CD14-positive monocyte (primary cell): Measurements from ENCODE around the gene OLFML3. TPM values are rescaled to one million over a fixed set of nuclear protein-coding genes. Genes with fewer than 3 reads are reported as not detected.

Experiments
- DNase-seq, 3 donors: peaks; one replicate each; pipeline ENCODE4 v3.0.0-alpha.2; 2011 to 2022
- H2AFZ ChIP-seq: 2 replicates; pipeline ENCODE4 v1.6.0; 2012; ENCODE audit warnings: mild to moderate bottlenecking, low read depth, low read length, inconsistent platforms; ENCODE audit not compliant: insufficient read depth, poor library complexity, severe bottlenecking
- H3K27ac ChIP-seq, 2 donors: 1 replicate in 1 of 2; 2 replicates in 1 of 2; pipeline ENCODE4 v1.5.1; 2012 to 2013; ENCODE audit warnings: low read length in 2 of 2, control low read depth in 1 of 2, inconsistent platforms in 1 of 2, low read depth in 1 of 2, mild to moderate bottlenecking in 1 of 2
- H3K27me3 ChIP-seq, 2 donors: one replicate each; pipeline versions ENCODE4 v1.6.0 to v1.6.1; 2011 to 2013; ENCODE audit warnings: low read length in 2 of 2; ENCODE audit not compliant: control insufficient read depth in 2 of 2, insufficient read depth in 2 of 2
- H3K36me3 ChIP-seq, 2 donors: replicated peaks in 1 of 2; 1 replicate in 1 of 2; 2 replicates in 1 of 2; pipeline versions ENCODE4 v1.5.1 to v1.6.1; 2012 to 2013; ENCODE audit warnings: low read length in 2 of 2, control low read depth in 1 of 2, inconsistent platforms in 1 of 2, mild to moderate bottlenecking in 1 of 2; ENCODE audit not compliant: insufficient read depth in 2 of 2, control insufficient read depth in 1 of 2
- H3K4me1 ChIP-seq, 2 donors: 1 replicate in 1 of 2; 2 replicates in 1 of 2; pipeline versions ENCODE4 v1.5.1 to v1.6.1; 2012 to 2013; ENCODE audit warnings: low read length in 2 of 2, control low read depth in 1 of 2, inconsistent platforms in 1 of 2, mild to moderate bottlenecking in 1 of 2, moderate library complexity in 1 of 2; ENCODE audit not compliant: insufficient read depth in 2 of 2, control insufficient read depth in 1 of 2
- H3K4me2 ChIP-seq: replicated peaks from 2 replicates; pipeline ENCODE3; 2012; ENCODE audit warnings: low read length, moderate library complexity, mild to moderate bottlenecking; ENCODE audit not compliant: poor library complexity, severe bottlenecking; ENCODE audit errors: extremely low read depth
- H3K4me3 ChIP-seq, 3 experiments: fragments of 200-600 bp in 1 of 3; sonication (generic) in 1 of 3; replicated peaks in 1 of 3; 1 replicate in 2 of 3; 2 replicates in 1 of 3; pipeline ENCODE4 v1.5.1; 2011 to 2013; ENCODE audit warnings: low read length in 3 of 3, mild to moderate bottlenecking in 3 of 3, control low read depth in 2 of 3, low read depth in 2 of 3, inconsistent platforms in 1 of 3, moderate library complexity in 1 of 3
- H3K79me2 ChIP-seq: 2 replicates; pipeline ENCODE4 v1.6.0; 2012; ENCODE audit warnings: mild to moderate bottlenecking, control low read depth, inconsistent platforms, low read length, moderate library complexity; ENCODE audit not compliant: insufficient read depth
- H3K9ac ChIP-seq: 2 replicates; pipeline ENCODE4 v1.6.0; 2017; ENCODE audit warnings: low read length, mild to moderate bottlenecking; ENCODE audit not compliant: insufficient read depth, poor library complexity, severe bottlenecking
- H3K9me3 ChIP-seq, 2 donors: replicated peaks in 1 of 2; 1 replicate in 1 of 2; 2 replicates in 1 of 2; pipeline versions ENCODE4 v1.5.1 to v1.6.1; 2012 to 2013; ENCODE audit warnings: low read length in 2 of 2, control low read depth in 1 of 2; ENCODE audit not compliant: control insufficient read depth in 1 of 2, insufficient read depth in 1 of 2
- H4K20me1 ChIP-seq: 2 replicates; pipeline ENCODE4 v1.6.0; 2012; ENCODE audit warnings: mild to moderate bottlenecking, low read length, control low read depth, moderate library complexity; ENCODE audit not compliant: insufficient read depth
- H3K27ac Mint-ChIP-seq, 7 donors: one replicate each; pipeline ENCODE4 v1.8.0; 2020; ENCODE audit warnings: mild to moderate bottlenecking in 7 of 7, mixed read lengths in 7 of 7, moderate library complexity in 6 of 7, inconsistent platforms in 2 of 7
- H3K27me3 Mint-ChIP-seq, 3 donors: one replicate each; pipeline ENCODE4 v1.8.0; 2021 to 2022; ENCODE audit warnings: low read depth in 3 of 3, mild to moderate bottlenecking in 3 of 3, mixed read lengths in 3 of 3, moderate library complexity in 3 of 3, inconsistent platforms in 1 of 3
- H3K36me3 Mint-ChIP-seq, 2 donors: one replicate each; pipeline ENCODE4 v1.8.0; 2020; ENCODE audit warnings: mixed read lengths in 2 of 2, inconsistent platforms in 1 of 2, mild to moderate bottlenecking in 1 of 2
- H3K4me1 Mint-ChIP-seq: one replicate; pipeline ENCODE4 v1.8.0; 2020; ENCODE audit warnings: mild to moderate bottlenecking, mixed read lengths
- H3K4me3 Mint-ChIP-seq, 2 donors: one replicate each; pipeline ENCODE4 v1.8.0; 2020; ENCODE audit warnings: mild to moderate bottlenecking in 2 of 2, mixed read lengths in 2 of 2, moderate library complexity in 1 of 2
- H3K9me3 Mint-ChIP-seq, 7 donors: one replicate each; pipeline ENCODE4 v1.8.0; 2020 to 2022; ENCODE audit warnings: mixed read lengths in 7 of 7, mild to moderate bottlenecking in 6 of 7, moderate library complexity in 6 of 7, inconsistent platforms in 2 of 7
- CTCF ChIP-seq: fragments of 200-600 bp; IDR thresholded peaks from one replicate; pipeline ENCODE4 v1.8.0; 2022; ENCODE audit warnings: antibody characterized with exemption, mild to moderate bottlenecking
- WGBS: methylation state at CpG from one replicate; pipeline ENCODE4 v1.1.5; 2013; ENCODE audit warnings: missing lambda C conversion rate; ENCODE audit not compliant: insufficient coverage; 5-methylcytosine and 5-hydroxymethylcytosine counted together
- intact Hi-C, 2 donors: fragments of 100-400 bp; cut with micrococcal nuclease; formaldehyde crosslinking; loops; one replicate each; pipeline versions ENCODE4 v1.15.0 to v1.15.1; 2023
- polyA minus RNA-seq: library from RNA; depleted of rRNA, polyadenylated mRNA; stranded (reverse); fragments of >200 nt; gene quantifications from 2 replicates; pipeline ENCODE4 v1.2.3, GENCODE V29; 2012
- polyA plus RNA-seq, 3 donors: library from polyadenylated mRNA; depleted of rRNA in 1 of 3; unstranded in 2 of 3; stranded (reverse) in 1 of 3; fragments of 300-500 nt in 2 of 3; fragments of >200 nt in 1 of 3; fragmentation: Illumina TruSeq in 2 of 3; gene quantifications; 1 replicate in 2 of 3; 2 replicates in 1 of 3; pipeline ENCODE4 v1.2.3, GENCODE V29; 2012 to 2021
- total RNA-seq, 12 experiments: library from RNA in 1 of 12; stranded (reverse) in 1 of 12; fragments of 120-200 nt in 1 of 12; gene quantifications; one replicate each; pipeline ENCODE4 v1.2.4 and lab custom pipeline; 2013 to 2026; ENCODE audit warnings: mixed read lengths in 6 of 12, inconsistent platforms in 1 of 12

The OLFML3 gene
- total RNA-seq (2013), result 0.39 TPM
- polyA plus RNA-seq (under 1 TPM; 0.08 to 0.37 (median 0.28) TPM), polyA minus RNA-seq (0.28 TPM in 1 of 2 replicates, not detected in the other), total RNA-seq (lab: John Stamatoyannopoulos, UW) (0 to 2.9 (median 0.98) reads per million in 11 experiments)

GRCh38 chr1:113978863-113979702, at the start of gene OLFML3:
Gene OLFML3, plus strand, starts transcription at chr1:113979474. Its CDS starts 43 bp downstream, at chr1:113979517.
- no peaks in the 10 kb centered on the region for H3K27me3 ChIP-seq
- intact Hi-C loops, result loop anchor here (2.0 kb wide), 1 partner anchor 304 kb away; no protein-coding TSS in a partner anchor
- 15% methylated on average over 4 of the region's 13 CpGs for WGBS
- peak within 1 kb of the TSS in 1 of 3 experiments; percentile 46 for H3K4me3 ChIP-seq
- peak within 1 kb of the TSS; percentile 68 to 71 for H3K4me3 Mint-ChIP-seq
- peaks cover 0 to 3% (median 0%) of the 10 kb centered on the region in 7 donors for H3K9me3 Mint-ChIP-seq
- no peaks in the 10 kb centered on the region for H3K9me3 ChIP-seq
- no peak within 1 kb of the TSS for H3K9ac ChIP-seq
- H3K27me3 Mint-ChIP-seq, result peaks cover 8 to 11% (median 10%) of the 10 kb centered on the region in 3 donors
- peak; percentile 81 for TF ChIP-seq CTCF
- peaks cover 3 to 14% of the 10 kb centered on the region in 2 donors for H3K36me3 ChIP-seq
- H3K27ac ChIP-seq, result peak within 1 kb of the TSS; percentile 9 to 33
- DNase-seq, result peak; percentile 67 to 75 (median 74)
- peaks cover 14% of the 10 kb centered on the region for H3K79me2 ChIP-seq
- H3K4me1 ChIP-seq, result peaks cover 62 to 73% of the 10 kb centered on the region in 2 donors
- H2AFZ ChIP-seq, result peak within 1 kb of the TSS; percentile 25
- peaks cover 72% of the 10 kb centered on the region for H3K4me1 Mint-ChIP-seq
- H3K4me2 ChIP-seq, result peak within 1 kb of the TSS; percentile 65
- peaks cover 27% of the 10 kb centered on the region for H4K20me1 ChIP-seq
- H3K27ac Mint-ChIP-seq, result peak within 1 kb of the TSS in 5 of 7 donors; percentile 26 to 68 (median 57)
- H3K36me3 Mint-ChIP-seq, result peaks cover 20 to 31% of the 10 kb centered on the region in 2 donors

GRCh38 chr1:113929750-113930498, 49.4 kb upstream of the OLFML3 start:
- Histone ChIP-seq H3K4me2 (peak overlapping the region; percentile 80), H3K4me3 (peak overlapping the region; percentile 70 to 99 (median 94)), H3K79me2 (peaks cover 63% of the 10 kb centered on the region), H3K9me3 (no peaks in the 10 kb centered on the region), H3K4me1 (peaks cover 43 to 58% of the 10 kb centered on the region in 2 donors), H3K27ac (peak overlapping the region; percentile 91 to 99), H3K9ac (peak overlapping the region; percentile 98), H2AFZ (peak overlapping the region; percentile 95), H3K27me3 (no peaks in the 10 kb centered on the region), H3K36me3 (no peaks in the 10 kb centered on the region), H4K20me1 (peaks cover 48% of the 10 kb centered on the region)
- peak; percentile 49 to 81 (median 59) for DNase-seq
- peak overlapping the region; percentile 98 to 100 (median 99) for H3K27ac Mint-ChIP-seq
- H3K27me3 Mint-ChIP-seq, result peaks cover 1 to 3% (median 2%) of the 10 kb centered on the region in 3 donors
- under 1% methylated on average over 53 of the region's 64 CpGs for WGBS
- H3K4me1 Mint-ChIP-seq, result peaks cover 52% of the 10 kb centered on the region
- peaks cover 4 to 5% of the 10 kb centered on the region in 2 donors for H3K36me3 Mint-ChIP-seq
- H3K4me3 Mint-ChIP-seq, result peak overlapping the region; percentile 95 to 96
- peak; percentile 18 for TF ChIP-seq CTCF
- peaks cover 0 to under 1% (median 0%) of the 10 kb centered on the region in 7 donors for H3K9me3 Mint-ChIP-seq
- intact Hi-C loops, result loop anchor here (1.0 to 5.0 kb wide), 3 partner anchors 25 to 63 kb away; partner anchors contain the start of genes DCLRE1B (in 2 of the 2) and PTPN22 (in 1 of the 2)
